AG04450 (cell line): ENCODE measurements around the gene STK32C. TPM values are rescaled to one million over a fixed set of nuclear protein-coding genes. Genes with fewer than 3 reads are reported as not detected.

ENCODE experiments used
- CTCF ChIA-PET: fragments of 300-600, 350-600 bp; formaldehyde crosslinking; extraction: SDS; loops from one replicate; lab custom pipeline; 2022; ENCODE audit warnings: antibody characterized with exemption, inconsistent platforms; lab: Charles Lee
- POLR2A ChIA-PET: fragments of 350-600 bp; formaldehyde crosslinking; extraction: SDS; loops from one replicate; lab custom pipeline; 2021; ENCODE audit warnings: antibody characterized with exemption, inconsistent platforms; lab: Yijun Ruan, JAX
- DNase-seq: peaks from one replicate; pipeline ENCODE4 v3.0.0-alpha.2; 2011; ENCODE audit warnings: low read depth, low spot score
- H3K27ac ChIP-seq: one replicate; pipeline ENCODE4 v1.5.1; 2012; ENCODE audit warnings: low read depth, low read length, control low read depth
- H3K27me3 ChIP-seq: one replicate; pipeline ENCODE4 v1.6.0; 2012; ENCODE audit warnings: low read length; ENCODE audit not compliant: control insufficient read depth, insufficient read depth
- H3K4me3 ChIP-seq: 2 replicates; pipeline ENCODE4 v1.5.1; 2011; ENCODE audit warnings: mild to moderate bottlenecking, low read depth, low read length, control low read depth
- H3K9me3 ChIP-seq: 2 replicates; pipeline ENCODE4 v1.5.1; 2012; ENCODE audit warnings: low read length; ENCODE audit not compliant: control insufficient read depth, insufficient read depth
- CTCF ChIP-seq: IDR thresholded peaks from 2 replicates; pipeline ENCODE4 v1.5.1; 2011; ENCODE audit warnings: low read depth, low read length, control low read depth, inconsistent platforms
- polyA plus RNA-seq: library from polyadenylated mRNA; depleted of rRNA; stranded (reverse); fragments of >200 nt; gene quantifications from 2 replicates; pipeline ENCODE4 v1.2.3, GENCODE V29; 2011

The STK32C gene
- polyA plus RNA-seq, 1 experiment = 5.3 TPM

DNA sequence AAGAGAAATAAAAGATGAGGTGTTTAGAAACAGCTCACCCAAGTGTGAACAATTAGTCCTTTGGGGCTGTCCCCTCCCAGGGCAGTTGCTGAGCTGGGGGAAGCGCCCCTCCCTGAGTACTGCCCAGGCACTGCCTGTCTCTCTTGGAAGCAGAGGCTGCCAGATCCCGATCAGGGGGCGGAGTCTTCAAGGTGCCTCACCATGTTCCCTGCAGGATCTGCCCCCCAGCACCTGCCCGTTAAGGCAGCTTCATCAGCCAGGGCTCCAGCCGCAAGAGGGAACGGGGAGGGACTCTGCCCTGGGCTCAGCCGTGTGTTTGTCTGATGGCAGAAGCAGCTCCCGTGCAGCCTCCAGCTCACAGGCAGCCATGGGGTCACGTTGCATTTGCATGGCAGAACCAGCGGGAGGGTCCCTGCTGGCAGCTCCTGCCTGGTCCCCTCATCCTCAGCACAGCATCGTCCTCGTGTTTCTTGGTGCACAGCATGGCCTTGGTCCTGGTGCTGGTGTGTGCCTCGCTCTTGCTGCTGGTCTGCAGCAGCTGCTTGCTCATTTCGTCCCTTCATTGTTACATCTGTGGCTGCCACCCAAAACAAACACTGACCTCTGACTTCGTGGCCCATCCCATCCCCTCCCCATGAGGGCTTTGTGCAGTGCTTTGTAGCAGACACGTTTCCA is 131.7 kb downstream of the STK32C start:
- CTCF ChIA-PET = no interaction called here

DNA sequence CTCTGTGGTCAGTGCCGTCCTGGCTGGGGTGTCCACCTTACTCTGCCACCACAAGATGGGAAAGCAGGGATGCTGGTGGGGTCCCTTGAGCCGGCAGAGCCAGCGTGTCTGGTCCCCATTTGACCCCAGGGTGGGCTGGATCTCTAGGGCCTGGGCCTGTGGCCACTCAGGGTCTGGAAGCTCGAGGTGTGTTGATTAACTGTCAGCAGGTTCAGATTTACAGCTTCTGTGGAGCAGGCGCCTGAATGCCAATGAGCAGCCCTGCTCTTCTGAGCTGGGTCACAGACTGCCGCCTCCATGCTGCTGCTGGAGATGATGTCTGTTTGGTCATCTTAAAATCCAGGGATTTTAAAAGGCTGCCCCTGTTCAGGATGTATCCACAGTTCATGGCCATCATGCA is 132.3 kb downstream of the STK32C start:
- Histone ChIP-seq H3K4me3 (no peak overlapping the region), H3K9me3 (peaks cover 8% of the 10 kb centered on the region), H3K27ac (no peak overlapping the region), H3K27me3 (peaks cover 11% of the 10 kb centered on the region)
- POLR2A ChIA-PET = no interaction called here
- no peak for TF ChIP-seq CTCF
- no peak for DNase-seq
- CTCF ChIA-PET = no interaction called here

More for the DNA sequence above, 131.7 kb downstream of the STK32C start:
- Histone ChIP-seq H3K9me3 (peaks cover 8% of the 10 kb centered on the region), H3K27me3 (peaks cover 11% of the 10 kb centered on the region), H3K4me3 (no peak overlapping the region), H3K27ac (no peak overlapping the region)
- DNase-seq = no peak
- POLR2A ChIA-PET = no interaction called here
- TF ChIP-seq CTCF = no peak

GRCh38 chr10:132174237-132174636 is 133.5 kb downstream of the STK32C start:
- Histone ChIP-seq H3K4me3 (no peak overlapping the region), H3K27ac (no peak overlapping the region), H3K9me3 (peaks cover 15% of the 10 kb centered on the region), H3K27me3 (peaks cover 11% of the 10 kb centered on the region)
- DNase-seq = no peak
- ChIA-PET POLR2A (no interaction called here), CTCF (interaction anchor here (0.6 kb wide), 1 partner anchor 645 kb away, joined by 3 read pairs; no protein-coding TSS in a partner anchor)
- no peak for TF ChIP-seq CTCF

DNA sequence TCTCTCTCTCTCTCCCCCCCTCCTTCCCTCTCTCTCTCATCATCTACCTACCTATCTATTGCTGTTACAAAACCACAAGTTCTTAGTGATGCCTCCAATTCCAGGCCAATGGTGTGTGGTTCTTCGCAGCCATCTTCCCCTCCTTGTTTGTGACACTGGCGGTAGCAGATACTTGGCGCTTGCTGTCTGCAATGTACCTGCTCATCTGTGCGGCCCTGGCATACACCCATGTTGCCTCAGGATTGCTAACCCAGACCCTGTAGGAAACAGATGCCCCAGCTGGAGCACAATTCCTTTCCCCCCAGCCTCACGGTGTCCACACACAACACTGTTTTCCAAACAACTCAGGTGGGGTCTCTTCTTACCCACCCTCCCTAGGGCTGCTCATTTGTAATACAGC is 134.6 kb downstream of the STK32C start:
- no peak for DNase-seq
- ChIA-PET CTCF (no interaction called here), POLR2A (no interaction called here)
- H3K27ac ChIP-seq = no peak overlapping the region
- H3K9me3 ChIP-seq = peaks cover 19% of the 10 kb centered on the region
- H3K4me3 ChIP-seq = no peak overlapping the region
- TF ChIP-seq CTCF = no peak
- H3K27me3 ChIP-seq = peaks cover 9% of the 10 kb centered on the region
